ENCODE results near the gene BRINP2.
"Not testable (repeated sequence)": the region's sequence is repeated elsewhere in the genome, so short reads cannot be mapped to it uniquely, and the experiment has no call there.

BRINP2 gene

DNA sequence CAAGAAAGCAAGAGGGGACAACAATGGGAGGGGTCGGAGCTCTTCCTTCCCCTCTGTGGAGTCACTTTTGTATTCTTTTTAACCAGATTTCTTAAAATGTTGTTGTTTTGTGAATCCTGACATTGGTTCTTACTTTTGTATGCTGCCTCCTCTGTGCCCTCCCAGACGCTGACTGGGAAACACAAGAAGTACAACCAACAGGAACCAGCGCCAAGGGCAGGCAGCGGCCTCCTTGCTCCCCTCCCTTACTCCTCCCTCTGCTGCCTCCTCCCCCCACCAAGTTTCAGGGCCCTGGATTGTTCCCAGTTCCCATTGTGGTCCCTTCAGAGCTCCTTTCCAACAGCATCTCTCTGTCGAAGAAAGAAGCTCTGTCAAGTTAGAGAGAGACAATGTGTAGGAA is 111.1 kb downstream of the BRINP2 start:
- no peak for DNase-seq

DNA sequence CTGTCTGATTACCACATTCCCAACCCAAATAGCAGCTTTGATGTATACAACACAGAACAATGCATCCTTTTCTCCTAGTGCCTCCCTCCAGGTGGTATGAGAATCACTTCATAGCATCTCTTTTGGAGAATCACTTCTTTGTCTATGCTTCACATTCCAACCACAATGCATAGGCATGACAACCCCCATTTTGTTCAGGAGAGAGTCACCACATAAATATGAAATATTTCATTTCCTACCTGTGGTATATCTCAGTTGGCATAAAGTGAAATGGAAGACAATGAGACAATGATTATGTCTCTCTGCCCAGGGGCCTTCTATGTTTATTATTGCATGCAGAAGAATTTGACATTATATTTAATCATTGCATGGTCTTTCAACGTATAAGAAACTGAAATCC is 112.2 kb downstream of the BRINP2 start:
- DNase-seq = no peak

DNA sequence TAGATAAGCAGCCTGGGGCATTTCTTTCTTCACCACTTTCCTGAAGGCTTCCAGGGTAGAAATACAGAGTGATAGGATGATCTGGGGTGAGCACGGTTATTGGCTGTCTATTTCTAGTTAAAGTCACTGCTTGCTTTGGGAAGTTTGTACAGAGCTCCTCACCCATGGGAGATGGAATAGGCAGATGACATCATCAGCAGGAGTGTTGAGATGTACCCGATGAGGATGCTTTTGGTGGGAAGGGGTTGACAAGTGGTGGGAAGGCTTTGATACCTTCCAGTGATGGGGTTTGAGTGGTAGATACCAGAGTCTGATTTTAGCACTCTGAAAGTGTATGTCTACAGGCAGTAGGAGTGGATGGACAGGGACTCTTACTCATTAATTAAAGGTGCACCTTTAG is 112.6 kb downstream of the BRINP2 start:
- no peak for DNase-seq

GRCh38 chr1:177286396-177286795 is 115.6 kb downstream of the BRINP2 start:
- DNase-seq = no peak

DNA sequence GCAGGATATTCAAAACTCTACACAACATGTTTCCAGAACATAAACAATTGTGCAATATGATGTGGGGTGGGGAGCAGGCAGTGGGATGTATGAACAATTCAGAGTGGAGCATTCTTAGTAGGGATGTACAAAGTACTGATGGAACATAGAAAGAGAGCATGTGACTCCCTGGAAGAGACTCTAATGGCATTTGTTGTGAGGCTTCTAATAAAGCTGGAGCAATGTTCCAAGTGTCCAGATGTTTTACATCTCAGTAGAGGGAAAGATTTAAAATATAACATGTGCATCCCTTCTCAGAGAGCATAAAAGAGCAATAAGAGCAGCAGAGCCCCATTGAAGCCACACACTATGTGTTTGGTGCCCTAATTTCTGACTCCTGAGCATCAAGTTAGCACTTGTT is 116.5 kb downstream of the BRINP2 start:
- no peak for DNase-seq

DNA sequence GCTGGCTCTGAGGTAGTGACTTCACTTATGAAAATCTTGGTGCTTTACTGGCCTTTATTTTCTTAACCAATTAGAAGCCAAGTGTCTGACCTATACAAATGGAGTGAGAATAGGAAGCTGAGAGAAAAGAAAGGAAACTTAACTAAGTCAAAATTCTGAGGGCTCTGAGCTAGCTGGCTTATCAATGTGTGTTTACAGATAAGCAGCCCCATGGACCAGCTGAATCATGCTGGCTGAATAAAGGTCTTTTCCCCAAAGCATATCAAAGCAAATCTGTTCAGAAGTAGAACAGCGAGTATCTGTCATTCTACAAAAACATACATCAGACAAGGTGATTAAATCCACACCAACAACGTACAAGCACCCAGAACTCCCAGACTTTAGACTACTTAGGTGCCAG is 117.2 kb downstream of the BRINP2 start:
- DNase-seq = peak; percentile 0

DNA sequence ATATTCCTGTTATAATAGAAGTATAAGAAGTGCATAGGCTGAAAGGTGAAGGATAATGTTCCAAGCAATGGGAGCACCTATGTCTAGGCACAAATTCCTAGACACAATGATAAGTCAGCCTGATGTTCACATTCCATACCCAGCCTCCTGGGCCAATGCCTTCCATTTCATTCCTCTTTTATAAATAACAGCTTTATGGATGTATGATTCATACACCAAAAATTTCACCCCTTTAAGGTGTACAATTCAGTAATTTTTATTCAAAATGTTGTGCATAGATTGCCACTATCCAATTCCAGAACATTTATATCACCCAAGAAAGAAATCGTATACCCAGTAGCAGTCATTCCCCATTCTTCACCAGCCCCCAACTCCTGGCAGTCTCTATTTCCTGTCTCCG is 118.8 kb downstream of the BRINP2 start:
- no peak for DNase-seq

- DNase-seq = no peak
Observed at GRCh38 chr1:177300431-177300830, 129.7 kb downstream of the BRINP2 start.

DNA sequence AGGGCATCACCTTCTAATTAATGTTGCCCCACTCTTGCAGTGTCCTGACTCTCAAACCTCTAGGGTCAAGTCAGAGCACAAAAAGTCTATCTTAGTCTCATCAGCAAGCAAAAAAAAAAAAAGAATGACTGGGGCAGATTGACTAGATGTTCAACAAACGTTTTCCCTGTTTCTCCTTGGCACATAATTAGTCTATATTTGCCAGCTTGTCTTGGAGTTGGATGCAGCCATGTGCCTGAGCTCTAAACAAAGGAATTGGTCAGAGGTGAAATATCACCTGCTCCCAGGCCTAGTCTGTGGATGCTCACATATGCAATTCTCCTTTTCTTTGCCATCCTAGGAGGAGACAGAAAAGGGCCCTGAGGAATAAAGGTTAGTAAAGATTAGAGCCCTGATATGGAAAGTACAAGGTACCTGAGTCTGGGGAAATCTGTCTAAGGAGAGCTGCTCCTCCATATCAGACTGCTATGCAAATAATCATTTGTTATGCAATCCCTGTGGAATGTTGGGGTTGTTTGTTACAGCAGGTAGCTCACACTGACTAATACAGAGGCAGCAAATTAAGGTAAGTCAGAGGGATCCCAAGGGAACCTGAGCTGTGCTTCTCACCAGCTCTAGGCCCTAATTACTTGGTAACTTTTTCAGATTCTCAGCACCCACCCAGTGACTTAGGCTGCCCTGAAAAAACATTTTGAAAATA is 130.8 kb downstream of the BRINP2 start:
- DNase-seq = no peak

DNA sequence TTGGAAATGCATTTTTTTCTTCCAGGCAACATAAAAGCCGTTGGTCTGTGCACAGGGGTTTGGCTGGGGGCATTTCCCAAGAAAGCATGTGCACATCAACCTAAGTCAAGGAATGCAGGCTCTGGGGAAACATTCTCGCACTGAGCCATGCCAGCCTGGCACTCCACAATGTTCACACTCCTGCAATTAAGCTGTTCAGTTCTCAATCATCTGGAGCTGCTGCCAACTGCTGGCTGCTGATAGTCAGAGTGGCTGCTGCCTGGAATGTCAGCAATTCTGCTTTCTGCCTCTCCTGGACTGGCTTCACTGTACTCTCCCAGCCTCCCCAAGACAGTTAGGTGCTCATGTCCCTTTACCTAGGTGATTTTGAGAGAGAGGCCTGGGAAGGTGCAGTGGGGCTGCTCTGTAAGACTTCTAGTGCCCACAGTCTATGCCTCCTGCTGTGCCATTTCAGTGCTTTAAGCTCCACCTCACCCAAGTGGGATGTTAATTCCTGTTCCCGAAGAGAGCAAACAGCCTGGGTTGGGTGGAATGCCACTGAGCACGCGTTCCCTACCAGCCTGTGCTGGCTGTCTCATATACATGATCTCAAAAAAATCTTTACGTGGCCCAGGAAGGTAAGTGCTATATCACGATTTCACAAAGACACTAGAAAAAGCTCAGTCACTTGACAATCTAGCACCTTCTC is 131.7 kb downstream of the BRINP2 start:
- DNase-seq = no peak

DNA sequence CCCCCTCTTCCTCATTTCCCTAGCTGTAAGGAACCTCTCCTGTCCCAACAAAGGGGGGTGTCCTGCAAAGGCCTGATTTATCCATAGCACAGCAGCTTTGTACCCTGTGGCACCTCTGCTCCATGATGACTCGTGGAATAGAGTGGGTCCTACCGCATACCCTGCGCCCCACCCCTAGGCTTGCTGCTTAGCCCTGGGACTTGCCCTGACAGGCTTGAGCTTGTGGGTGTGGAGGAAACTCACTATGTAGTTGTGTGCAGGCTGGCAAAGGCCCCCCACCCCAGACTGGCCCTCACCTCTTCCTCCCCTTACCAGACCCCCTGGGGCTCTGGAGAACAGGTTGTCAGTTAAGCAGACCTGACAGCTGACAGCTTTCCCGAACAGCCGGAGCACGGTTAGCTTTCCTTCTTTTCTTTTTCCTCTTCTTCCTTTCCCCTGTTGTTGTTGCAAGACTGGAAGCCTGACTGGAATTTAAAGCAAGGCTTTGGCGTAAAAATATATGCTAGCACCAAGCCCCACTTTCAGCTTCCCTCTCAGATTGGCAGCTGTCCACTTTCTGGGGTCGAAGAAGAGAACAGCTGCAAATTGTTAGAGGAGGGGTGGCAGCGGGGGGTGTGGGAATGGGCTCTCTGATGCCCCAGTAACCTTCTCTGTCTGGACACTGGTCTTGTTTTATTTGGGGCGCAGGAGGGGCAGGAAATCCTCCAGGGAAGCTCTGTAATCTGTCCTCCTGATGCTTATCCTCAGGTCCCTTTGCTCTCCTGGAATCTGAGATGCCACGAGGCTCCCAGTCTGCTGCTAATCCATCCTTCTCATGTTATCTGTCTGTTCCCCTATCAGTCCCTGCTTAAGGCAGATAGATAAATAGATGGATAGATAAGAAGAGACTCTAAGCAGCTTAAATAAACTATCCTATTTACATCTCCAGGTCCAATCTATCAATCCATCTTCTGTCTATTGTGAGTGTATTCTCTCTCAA is 134.6 kb downstream of the BRINP2 start:
- no peak for DNase-seq

- no peak for DNase-seq
Observed at GRCh38 chr1:177306019-177306415, 135.3 kb downstream of the BRINP2 start.

GRCh38 chr1:177306981-177307380 is 136.2 kb downstream of the BRINP2 start:
- no peak for DNase-seq

GRCh38 chr1:177307771-177308170 is 137.0 kb downstream of the BRINP2 start:
- no peak for DNase-seq

- DNase-seq = no peak
Observed at GRCh38 chr1:177309880-177310279, 139.1 kb downstream of the BRINP2 start.

DNA sequence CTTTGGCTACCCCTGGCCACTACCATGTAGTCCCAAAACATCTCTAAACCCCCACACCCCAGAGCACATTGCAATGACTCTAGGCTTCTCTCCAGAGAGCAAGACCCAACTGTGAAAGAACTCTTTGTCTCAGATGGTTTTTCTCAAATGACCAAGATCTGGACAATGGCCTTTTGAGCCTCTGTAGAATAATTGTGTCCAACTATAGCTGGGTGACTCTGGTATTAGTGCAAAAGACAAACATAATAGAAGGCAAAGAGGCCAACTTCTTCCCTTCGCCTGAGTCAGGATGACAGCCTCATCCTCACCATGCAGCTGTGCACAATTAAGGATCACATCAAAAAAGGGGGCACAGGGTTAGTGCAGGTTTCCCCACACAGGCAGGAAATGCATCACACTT is 139.6 kb downstream of the BRINP2 start:
- DNase-seq = no peak

DNA sequence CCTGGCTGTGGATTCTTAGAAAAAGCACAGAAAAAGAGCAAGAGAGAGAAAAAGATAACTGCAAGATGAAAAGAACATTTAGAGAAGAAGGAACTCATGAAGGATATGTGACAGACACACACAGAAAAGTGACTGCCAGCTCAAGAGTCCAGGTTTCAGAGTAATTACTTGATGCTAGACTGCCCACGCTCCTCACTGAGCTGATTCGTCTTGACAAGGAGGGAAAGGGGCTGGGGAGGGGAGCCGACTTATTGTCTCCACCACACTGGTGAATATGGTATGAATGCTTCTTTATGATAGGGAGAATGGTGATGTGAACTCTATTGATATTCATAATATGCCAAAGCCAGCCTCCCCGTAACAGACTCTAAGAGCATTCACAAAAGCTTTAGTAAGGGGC is 140.4 kb downstream of the BRINP2 start:
- no peak for DNase-seq

DNA sequence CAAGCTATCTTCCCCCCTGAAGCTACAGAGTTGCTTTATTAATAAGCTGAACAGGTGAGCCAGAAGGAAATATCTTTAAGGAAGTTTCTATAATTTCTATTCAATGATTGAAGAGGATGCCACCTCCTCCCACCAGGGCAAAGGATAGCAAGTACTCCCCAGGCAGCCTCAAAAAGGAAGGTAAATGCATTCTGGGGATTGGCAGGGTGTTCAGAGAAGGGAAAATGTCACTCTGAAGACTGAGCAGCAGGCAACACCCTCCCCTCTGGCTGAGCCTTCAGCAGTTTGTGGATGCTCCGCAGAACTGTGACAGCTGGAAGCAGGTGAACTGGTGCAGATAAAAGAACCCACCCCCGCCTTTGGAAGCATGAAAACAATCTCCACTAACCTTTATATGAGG is 140.8 kb downstream of the BRINP2 start:
- DNase-seq = no peak

DNA sequence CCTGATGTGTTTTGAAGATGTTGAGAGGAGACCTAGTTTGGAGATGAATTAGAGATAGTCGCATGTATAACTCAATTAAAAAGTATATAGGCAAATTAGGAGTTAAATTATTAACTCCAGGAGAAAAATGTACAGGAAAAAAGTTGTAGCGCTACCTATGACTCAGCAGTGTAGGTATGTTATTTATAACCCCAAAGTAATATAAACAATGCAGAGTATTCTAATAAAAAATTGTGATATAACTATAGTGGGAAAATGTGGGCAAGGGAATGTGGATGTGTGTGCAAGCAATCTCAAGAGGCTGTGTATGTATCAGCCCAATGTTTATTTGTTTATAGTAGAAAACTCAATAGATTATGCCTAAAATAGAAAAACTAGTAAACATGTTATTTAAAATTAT is 144.5 kb downstream of the BRINP2 start:
- no peak for DNase-seq

DNA sequence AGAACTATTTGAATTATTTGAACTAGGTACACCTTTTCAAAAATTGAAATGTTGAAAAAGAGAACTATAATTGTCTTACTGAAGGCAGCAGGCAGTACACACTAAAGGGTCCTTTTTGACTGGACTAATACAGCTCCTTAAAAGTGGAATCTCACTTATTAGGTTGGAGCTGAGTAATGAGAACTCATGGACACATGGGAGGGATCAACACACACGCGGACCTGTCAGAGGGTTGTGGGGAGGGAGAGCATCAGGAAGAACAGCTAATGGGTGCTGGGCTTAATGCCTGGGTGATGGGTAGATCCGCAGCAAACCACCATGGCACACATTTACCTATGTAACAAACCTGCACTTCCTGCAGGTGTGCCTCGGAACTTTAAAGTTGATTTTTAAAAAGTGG is 145.0 kb downstream of the BRINP2 start:
- DNase-seq = no peak

GRCh38 chr1:177321434-177321833 is 150.7 kb downstream of the BRINP2 start:
- DNase-seq = not testable (repeated sequence)

DNA sequence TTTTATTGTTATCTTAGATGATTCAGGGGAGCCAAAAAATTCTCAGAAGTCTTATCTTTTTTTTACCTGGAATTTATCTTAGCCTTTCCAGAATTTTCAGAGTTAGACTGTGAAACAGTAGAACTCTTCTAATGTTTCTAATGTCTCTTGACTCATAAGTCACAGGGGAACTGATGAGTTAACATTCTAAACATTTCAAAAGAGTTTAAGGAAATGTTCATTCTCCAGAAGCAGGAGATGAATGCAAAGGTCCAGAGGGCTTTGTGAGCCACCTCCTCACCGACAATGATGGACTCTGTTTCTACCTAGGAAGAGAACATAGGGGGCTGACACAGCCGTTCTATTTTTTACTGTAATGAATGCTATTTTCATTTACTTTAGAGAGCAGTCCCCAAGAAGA is 157.5 kb downstream of the BRINP2 start:
- no peak for DNase-seq

DNA sequence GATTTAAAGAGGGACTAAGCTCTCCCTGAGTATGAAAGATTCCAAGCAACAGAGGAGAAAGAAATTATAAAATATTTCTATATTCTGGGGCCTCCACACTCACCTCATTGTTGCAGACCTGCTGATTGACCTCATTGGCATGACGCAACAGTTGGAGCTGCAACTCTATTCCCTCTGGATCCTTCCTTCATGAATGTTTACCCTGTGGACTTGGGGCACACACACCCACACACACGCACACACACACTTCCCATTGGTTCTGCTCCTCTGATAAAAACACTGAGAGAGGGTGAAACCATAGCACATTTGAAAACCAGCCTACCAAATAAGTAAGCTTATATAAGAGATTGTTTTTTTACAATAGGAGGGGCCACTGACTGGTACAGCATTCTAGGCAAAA is 159.1 kb downstream of the BRINP2 start:
- no peak for DNase-seq
